ENCODE data around the gene LRP2.
"Not testable (repeated sequence)": the region's sequence is repeated elsewhere in the genome, so short reads cannot be mapped to it uniquely, and the experiment has no call there.

Gene LRP2

DNA sequence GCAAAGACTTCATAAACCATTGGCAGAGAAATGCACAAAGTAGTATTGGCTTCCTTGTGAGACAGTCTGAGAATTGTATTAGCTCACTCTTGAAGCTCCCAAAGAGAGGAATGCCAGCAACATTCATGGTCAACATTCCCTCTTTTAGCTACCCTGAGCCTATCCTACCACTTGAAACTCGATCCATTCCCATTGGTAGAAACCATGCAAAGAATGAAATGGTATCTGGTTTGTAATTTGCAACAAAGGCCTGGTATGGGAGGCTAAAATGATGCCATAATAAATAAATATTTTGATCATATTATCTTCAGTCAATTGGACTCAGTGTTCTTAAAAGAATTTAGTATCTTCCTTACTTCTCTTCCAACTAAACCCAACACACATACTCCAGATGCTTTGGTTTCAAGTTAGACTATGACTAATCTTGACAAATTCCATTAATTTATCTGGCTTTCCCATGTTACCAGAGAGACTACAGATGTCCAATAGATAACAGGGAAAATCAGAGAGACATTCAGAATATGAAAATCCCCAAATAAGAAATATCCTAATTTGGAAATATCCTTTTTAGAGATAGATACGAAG is 190.1 kb downstream of the LRP2 start:
- DNase-seq, result no peak

DNA sequence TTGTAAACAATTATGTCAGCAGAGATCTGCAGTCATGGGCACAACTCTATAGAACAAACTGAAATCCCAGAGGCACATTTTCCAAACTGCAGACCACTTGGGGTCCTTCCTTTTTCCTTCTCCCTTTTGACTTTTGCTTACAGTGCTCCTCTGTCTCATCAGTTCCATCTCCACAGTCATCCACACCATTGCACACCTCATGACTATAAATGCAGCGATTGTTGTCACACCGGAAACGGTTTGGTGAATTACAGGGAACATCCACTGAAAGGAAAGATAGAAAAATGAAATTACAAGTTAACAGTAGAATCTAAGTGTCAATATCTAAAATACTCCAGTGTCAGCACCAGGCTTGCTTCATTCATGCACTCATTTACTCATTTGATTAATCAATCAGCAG is 196.5 kb downstream of the LRP2 start:
- no peak for DNase-seq

DNA sequence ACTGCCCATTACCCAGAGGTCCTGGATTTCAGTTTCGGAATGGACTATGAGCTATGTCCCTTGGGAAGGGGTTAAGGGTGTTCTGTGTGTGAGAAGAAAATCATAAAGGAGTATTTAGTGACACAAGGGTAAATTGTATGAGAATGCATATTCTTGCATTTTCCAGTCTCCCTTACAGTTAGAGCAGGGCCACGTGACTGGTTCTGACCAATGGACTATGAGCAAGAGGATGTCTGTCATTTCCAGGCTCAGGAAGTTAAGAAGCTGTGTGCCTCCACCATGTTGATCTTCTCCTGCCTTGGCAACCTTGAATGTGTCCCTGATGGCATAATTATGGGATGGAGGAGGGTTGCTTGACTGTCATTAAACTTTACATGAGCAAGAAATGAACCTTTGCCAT is 198.0 kb downstream of the LRP2 start:
- no peak for DNase-seq

DNA sequence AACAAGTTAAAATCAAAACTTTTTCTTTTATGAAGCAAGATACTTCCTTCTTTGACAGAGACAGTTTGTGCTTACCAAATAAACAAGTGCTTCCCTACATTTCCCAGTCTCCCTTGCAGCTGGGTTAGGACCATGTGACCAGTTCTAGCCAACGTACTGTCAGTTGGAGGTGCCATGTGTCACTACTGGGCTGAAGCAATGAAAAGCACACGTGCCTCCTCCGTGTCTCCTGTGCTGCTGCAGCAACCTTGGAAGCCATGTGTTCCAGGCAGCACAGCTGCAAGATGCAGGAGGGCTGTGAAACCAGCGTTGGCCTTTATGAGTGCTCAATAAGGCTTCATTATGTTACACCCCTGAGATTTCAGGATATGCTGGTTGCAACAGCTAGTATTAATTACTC is 199.7 kb downstream of the LRP2 start:
- DNase-seq, result no peak

DNA sequence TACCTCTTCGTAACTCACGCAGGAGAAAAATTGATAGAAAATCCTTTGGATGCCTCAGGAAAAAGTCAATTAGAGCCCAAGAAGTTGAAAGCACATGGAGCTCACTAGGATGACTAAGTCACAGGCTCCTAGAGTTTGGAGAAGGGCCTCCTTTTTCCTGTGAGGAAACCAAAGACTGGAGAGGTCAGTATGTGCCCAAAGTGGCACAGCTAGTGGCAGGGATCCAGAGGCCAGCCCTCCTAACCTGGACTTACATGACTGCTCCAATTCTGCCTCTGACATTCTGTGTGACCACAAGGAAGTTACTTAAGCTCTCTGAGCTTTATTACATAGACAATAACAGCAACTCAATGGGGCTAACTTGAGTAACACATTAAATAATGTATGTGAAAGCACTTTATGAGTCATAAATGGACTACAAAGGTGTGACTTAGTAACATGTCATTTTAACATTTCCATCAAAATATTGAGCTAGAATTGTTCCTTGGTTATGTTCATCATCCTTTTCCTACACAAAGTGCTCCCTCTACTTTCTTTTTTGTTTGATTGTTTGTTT is 201.3 kb downstream of the LRP2 start:
- DNase-seq, result no peak

DNA sequence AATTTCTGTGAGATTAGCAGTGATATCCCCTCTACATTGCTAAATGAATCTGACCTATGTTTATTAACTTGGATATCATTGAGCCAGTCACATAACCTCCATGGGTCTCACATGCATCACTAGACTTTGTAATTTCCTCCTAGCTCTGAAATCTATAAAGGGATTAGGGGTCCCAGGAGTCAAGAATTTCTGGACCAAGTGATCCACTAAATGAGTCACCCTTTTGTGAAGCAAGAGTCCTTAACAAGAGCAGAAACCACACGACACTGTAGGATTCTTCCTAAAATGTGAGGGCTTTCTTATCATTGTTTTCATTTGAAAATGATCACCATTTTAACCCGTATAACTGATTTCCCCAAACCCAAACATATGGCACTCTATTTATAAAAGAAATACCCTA is 202.6 kb downstream of the LRP2 start:
- no peak for DNase-seq

DNA sequence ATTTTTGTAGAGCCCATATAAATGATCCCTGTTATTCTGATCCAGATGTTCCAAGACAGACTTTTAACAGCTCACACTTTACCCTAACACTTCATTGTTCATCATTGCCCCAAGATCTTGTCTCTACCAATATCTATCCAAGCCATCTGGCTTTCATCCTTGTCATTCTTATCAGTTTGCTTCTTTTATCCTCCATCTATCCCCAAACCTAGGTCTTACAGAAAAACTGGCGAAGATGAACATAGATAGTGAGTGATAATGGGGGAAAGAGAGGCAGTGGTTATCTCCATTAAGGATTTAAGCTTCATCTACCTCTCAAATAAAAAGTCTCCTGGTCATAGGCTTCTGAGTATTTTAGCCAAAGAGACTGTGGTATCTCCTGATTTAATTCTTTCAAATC is 203.5 kb downstream of the LRP2 start:
- DNase-seq, result no peak

DNA sequence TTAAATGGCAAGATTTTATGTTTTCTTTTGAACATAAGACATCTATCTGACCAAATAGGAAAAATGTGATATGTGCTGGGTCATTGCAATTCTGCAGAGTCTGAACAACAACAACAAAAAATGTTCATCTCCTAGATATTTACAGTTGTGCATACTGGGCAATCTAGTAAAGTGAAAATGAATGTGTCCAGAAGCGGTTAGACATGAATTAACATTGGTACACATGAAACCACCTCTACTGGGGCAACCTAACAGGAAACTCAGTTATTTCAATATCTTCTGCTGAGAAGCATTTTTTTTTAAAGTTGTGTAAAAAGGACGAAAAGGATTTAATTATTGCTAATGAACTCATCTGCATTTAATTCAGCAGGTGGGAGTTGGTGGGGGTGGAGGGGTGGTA is 216.1 kb downstream of the LRP2 start:
- DNase-seq, result no peak

DNA sequence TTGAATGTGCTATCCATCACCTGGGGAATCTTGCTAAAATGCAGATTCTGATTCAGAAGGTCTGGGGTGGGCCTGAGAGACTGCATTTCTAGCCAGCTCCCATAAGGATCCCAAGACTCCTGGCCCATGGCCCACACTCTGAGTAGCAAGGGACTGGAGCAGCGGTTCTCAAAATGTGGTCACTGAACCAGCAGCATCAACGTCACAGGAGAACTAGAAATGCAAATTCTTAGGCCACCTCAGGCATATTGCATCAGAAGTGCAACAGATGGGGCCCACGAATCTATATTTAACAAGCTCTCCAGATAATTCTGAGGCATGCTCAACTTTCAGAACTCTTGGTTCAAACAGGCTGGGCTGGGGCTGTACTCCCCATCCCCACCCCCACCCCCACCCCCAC is 218.3 kb downstream of the LRP2 start:
- DNase-seq, result no peak

DNA sequence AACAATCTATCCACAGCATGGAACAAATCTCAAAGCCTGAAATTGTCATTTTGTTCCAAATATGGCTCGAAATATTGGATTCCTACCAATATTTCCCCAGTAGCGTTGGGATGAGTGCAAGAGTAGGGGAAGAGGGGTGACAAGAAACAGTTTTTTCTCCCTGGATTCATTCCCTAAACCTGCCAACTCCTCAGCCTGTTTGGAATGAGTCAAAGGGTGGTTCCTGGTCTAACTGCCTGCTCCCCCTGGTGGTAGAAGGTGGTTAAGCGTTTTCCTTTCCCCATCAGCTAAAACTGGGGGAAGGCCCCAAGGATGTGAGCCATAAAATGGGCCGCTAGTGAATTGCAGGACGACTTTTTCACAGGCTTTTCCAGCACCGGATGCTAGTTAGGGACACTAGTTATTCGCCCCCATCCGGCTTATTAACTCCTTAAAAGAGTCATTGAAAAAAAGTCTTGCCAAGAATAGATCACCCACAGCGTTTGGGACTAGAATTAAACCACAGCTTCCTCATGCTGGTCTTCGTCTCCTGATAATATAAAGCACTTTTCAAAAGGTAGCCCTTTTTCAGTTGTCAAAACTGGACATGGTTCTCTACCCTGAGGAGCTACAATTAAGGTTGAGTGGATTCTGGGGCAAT is 220.5 kb downstream of the LRP2 start:
- peak in 3 of 4 experiments; percentile 10 to 32 (median 21) for DNase-seq

DNA sequence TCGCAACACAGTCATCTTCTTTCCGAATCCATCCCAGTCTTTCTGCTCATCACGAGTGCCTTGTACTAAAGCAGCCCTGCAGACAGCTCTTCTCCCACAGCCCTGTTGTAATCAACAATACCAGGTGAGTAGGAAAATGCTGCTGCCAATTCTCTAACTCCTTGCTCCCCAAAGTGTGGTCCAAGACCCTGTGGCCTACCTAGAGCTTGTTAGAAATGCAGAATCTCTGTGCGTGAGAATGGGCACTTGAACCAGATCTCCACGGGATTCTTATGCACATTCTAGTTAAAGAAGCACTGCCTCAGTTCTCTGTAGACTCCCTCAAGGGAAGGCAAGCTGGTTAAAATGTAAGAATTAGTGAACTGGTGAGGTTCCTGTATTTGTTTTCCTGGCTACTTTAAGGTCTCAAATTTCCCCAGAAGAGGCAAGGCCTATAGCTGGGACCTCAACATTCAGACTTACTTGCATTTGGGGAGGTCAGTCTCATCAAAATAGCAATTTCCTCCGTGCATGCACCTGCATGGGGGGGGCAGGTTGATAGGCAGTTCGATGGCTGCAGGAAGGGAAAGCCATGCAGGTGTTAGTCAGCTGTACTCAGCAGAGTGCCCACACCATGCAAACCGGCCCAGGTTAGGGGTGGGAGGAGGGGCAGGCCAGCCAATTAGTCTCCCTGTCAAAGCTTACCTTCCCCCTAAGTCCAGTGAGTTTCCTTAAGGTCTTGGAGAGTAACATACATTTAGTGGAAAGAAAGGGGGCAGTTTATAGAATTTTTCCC is 222.2 kb downstream of the LRP2 start:
- DNase-seq, result no peak

DNA sequence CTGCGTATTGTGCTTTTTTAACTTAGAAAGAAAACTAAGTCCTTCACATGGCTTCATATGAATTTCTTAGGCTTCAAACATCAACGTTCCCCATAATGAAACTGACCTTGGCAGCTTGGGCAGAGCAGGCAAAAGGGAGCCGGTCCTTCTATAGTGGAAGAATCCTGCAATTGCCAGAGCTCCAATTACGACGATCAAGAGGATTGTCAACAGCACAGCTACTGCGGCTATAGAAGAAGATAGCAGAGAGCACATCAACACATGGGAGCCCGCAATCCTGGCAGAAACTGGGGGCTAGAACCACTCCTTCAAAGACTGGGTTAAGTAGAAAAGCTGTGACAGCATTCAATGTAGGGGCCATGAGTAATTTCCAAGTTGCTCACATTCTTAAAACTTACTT is 223.2 kb downstream of the LRP2 start:
- no peak for DNase-seq

DNA sequence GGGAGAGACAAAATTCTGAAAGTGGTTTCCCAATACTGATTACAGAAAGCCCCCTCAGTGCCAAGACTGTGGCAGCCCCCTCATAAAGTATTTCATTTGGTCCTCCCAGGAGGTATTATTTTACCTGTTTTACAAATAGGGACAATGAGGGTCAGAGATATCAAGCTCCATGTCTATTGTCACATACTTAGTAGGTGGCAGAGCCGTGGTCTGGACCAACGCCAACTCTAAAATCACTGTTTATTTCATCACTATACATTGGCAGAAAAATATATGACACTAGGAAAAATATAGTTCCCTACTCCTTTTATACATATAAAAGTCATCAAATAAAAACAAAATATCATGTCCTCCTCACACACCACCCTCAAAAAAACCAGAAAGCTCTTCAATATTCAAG is 224.4 kb downstream of the LRP2 start:
- DNase-seq, result no peak

DNA sequence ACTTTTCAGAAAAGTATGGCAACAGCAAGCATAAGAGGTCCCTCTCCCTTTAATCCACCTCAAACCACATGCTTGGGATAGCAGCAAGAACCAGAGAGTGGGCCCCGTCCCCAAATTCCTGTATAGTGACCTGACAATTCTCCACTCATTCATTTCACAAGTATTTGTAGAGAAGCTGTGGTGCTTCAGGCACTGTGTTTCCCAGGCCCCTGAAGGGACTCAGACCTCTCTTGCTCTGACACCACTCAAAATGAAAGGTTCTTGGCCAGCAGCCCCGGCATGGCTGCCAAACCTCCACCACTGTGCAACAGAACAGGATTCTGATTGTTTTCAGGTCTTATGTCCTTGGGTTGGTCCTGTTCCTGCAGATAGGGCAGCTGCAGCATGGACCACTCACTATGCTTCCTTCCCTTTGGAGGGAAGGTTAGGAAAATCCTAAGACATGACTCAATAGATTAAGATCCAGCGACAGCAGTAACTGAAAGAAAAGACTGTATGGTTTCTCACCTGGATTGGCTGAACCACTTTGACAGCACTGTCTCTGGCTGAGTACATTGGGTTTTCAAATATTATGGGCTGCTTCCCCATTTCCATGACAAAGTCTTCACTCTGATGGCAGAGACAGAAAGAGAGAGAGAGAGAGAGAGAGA is 225.3 kb downstream of the LRP2 start:
- DNase-seq, result no peak

DNA sequence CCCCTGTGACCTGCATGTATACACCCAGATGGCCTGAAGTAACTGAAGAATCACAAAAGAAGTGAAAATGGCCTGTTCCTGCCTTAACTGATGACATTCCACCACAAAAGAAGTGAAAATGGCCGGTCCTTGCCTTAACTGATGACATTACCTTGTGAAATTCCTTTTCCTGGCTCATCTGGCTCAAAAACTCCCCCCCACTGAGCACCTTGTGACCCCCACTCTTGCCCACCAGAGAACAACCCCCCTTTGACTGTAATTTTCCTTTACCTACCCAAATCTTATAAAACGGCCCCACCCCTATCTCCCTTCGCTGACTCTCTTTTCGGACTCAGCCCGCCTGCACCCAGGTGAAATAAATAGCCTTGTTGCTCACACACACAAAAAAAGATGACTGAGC is 225.9 kb downstream of the LRP2 start:
- DNase-seq, result not testable (repeated sequence)

DNA sequence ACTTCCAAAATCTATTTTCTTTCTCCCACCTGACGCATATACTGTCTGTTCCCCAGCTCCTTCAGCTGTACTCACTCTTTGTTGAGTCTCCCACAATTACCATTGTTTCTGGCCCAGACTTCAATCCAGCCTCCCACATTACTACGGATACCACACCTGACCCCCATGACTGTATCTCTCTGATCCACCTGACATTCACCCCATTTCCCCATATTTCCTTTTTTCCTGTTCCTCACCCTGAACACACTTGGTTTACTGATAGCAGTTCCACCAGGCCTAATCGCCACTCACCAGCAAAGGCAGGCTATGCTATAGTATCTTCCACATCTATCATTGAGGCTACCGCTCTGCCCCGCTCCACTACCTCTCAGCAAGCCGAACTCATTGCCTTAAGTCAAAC is 228.1 kb downstream of the LRP2 start:
- not testable (repeated sequence) for DNase-seq

DNA sequence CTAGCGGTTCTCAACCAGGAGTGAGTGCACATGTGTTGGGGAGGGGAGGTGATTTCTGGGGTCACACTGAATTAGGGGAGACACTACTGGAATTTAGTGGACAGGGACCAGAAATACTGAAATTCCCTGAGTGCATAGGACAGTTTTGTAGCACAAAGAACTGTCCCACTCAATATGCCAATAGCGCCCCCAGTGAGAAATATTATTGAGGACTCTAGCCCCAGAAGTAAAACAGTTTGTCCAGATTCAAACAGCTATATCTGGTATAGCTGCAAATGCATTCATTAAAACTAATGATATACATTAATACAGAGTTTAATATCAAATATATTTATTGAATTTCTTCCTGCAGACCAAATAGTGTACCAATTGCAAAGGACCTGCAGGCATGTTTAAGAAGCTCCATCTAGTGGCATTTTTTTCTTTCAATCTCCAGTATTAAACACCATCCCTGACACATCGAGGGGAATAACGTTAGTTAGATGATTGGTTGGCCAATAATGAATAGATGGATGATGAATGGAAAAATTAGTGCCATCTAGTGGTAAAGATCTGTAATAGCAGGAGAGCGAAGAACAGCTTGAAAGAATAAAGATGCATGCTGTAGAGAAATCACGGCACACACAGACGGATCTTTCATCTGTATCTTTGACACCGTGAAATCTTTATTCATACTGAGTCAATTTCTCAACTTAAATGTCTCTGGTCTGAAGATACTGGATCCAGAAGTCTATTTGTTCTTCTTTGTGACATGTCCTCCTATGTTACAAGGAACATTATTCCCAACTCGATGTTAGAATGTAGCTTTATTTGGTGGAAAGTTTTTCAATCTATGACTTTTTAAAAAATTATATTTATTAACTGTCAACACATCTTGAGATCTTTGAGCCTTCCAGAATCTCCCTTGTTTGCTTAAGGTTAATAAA is 230.5 kb downstream of the LRP2 start:
- no peak for DNase-seq

DNA sequence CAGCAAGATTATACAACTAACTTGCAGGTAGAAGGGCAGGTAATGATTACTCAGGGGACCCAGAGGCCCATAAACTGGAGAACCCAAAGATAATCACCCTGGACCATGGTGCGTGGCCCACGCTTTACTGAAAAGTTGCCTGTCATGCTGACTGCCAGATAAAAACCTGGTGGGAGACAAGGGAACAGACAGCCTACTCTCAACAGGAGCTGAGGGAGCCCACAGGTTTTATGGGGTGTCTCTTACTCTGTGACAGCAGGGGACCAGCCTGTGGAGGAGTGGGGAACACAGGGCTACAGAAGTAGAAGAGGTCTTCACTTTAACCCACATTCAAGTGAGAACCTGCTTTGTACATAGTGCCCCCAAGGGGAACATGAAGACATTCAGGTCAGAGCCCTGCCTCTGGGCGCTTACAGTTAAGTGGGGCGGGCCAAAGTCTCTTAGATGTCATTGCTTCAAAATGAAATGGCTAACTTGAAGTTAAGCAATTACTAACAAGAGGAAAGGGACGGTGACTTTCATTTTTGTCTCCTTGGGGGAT is 232.6 kb downstream of the LRP2 start:
- DNase-seq, result no peak

DNA sequence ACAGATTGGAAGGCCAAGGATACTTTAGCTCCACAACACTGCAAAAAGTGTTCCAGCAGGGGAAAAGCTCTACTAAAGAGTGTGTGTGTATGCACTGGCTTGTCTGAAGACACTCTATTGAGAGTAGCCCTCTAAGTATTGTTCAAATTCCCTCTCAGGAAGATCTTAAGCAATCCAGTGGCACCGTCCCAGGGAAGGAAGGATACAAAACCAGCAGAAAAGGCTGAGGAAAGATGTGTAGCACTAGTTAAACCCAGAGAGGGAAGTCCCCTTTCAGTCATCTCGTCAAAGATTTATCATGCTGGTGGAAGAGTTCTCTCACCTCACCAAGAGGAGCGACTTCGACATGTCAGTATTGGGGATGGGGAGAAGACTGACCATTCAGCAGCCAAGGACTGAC is 242.5 kb downstream of the LRP2 start:
- DNase-seq, result no peak

DNA sequence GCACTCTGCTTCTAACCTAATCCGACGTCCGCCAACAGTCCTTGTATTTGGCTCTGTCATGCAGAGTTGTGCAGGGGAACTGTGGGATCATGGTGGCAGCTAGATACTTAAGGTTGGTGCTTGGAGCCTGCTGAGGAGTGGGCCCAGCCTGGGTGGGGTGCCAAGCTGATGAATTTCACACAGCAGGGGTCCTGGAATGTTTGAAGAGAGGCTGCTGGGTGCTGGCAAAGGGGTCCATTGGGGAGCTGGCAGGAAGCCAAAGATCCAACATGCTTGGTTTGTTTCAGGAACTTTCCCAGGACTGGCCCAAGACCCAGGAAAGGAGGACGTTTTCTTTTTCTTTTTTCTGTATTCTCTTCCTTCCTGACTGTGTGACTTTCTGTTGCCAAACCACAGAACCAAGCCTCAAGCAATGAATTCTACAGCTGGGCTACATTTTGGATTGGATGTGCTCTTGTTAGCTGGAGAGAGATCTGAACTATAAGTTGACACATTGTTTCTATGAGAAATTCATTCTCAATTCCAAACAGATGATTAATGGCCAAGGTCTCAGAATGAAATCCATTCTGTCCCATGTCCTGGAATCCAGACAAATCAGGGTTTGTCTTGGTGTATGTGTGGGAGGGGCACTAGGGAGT is 243.1 kb downstream of the LRP2 start:
- DNase-seq, result no peak

DNA sequence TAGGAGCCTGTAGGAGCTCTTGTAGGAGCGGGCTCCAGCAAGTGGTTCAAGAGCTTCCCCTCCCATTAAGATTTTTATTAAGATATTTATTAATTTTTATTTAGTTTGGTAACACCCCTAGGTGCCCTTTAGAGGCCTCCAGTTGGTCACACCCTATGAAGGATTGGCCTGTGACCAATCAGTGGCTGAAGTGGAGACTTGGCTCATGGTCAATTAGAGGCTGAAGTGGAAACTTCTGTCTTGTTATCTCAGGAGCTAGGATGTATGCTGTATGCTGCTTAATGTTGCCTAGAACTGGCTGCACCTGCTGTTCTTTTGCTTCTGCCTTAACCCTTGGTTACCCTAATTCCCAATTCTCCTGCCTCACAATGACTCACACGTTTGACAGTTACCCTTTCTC is 244.3 kb downstream of the LRP2 start:
- DNase-seq, result no peak

DNA sequence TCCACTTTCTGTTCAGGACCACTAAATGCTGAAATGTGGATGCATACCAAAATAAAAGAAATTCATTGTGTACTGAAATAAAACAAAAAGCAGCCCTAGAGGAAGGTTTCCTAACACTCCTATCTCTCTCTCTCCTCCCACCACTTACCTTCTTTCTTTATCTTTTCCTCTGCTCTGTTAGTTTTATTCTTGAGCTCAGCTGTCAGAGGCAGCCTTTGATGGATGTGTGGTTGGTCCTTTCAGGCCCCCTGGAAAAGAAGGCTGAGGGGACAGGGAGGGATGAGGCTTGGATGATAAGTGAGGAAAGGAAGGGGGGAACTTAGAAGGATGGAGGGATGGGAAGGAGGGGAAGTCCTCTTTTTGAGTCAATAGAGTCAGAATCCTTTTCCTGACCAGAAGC is 245.3 kb downstream of the LRP2 start:
- DNase-seq, result no peak

Data from activated CD4-positive, CD25-positive, alpha-beta regulatory T cell (primary cell).